GDM1 (cell line): Measurements from ENCODE around the gene SDC1.

Experiments used
- DNase-seq: peaks from one replicate; lab custom pipeline; 2025; lab: John Stamatoyannopoulos, UW

The SDC1 gene

GRCh38 chr2:20169796-20170703 lies 54.9 kb downstream of the SDC1 start:
- DNase-seq, result no peak

- DNase-seq, result no peak
These were observed 55.9 kb downstream of the SDC1 start for GRCh38 chr2:20168727-20169696.

- no peak for DNase-seq
These were observed 56.7 kb downstream of the SDC1 start for GRCh38 chr2:20168048-20168726.

- DNase-seq, result no peak
These were observed 57.6 kb downstream of the SDC1 start for GRCh38 chr2:20167356-20167755.

- no peak for DNase-seq
These were observed 59.0 kb downstream of the SDC1 start for GRCh38 chr2:20165677-20166509.

- DNase-seq, result no peak
These were observed 60.0 kb downstream of the SDC1 start for GRCh38 chr2:20164734-20165478.

GRCh38 chr2:20164061-20164733 lies 60.7 kb downstream of the SDC1 start:
- DNase-seq, result peak; percentile 11

GRCh38 chr2:20159411-20160070 lies 65.4 kb downstream of the SDC1 start:
- no peak for DNase-seq

GRCh38 chr2:20157193-20157891 lies 67.6 kb downstream of the SDC1 start:
- no peak for DNase-seq

- no peak for DNase-seq
These were observed 68.1 kb downstream of the SDC1 start for GRCh38 chr2:20156836-20157192.

- no peak for DNase-seq
These were observed 68.7 kb downstream of the SDC1 start for GRCh38 chr2:20156076-20156759.

- no peak for DNase-seq
These were observed 71.6 kb downstream of the SDC1 start for GRCh38 chr2:20153131-20153851.

GRCh38 chr2:20150806-20151571 lies 73.9 kb downstream of the SDC1 start:
- no peak for DNase-seq
